ENCODE measurements around the gene OXER1. TPM values are rescaled to one million over a fixed set of nuclear protein-coding genes. Genes with fewer than 3 reads are reported as not detected.

Gene OXER1
- total and polyA plus RNA-seq, 2 of the 13 experiments (the other 11 are each of a cell fraction or from before 2014, with no cell fraction given): 8.0 to 9.0 TPM

DNA sequence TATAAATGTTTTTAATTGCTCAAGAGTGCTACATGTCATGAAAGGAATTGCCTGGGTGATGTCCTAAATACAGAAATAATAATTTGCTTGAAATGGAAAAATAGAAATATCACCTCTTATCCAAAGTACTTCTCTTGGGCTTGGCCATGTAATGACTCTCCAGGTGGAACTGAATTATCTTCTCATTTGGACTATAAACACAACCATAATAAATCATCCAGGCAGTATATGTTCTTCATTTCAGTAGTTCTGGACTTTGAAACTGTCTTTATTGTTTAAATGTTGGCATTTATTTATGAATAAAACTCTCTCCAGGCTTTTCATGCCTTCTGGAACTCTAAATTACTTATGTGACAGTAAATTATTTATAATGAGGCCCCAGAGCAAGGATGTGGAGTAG, 40.5 kb downstream of the OXER1 start:
- Histone ChIP-seq H3K27ac (ENCODE audit: extremely low read length, insufficient read depth, low read length) (no peak overlapping the region), H3K27me3 (ENCODE audit: control insufficient read depth in 1 of 2, insufficient read depth in 2 of 2, low read length in 2 of 2) (no peaks in the 10 kb centered on the region), H3K9ac (ENCODE audit: insufficient read depth, low read depth, low read length) (no peak overlapping the region), H3K79me2 (ENCODE audit: insufficient read depth, low read length) (no peaks in the 10 kb centered on the region), H3K4me1 (ENCODE audit: insufficient read depth, low read length) (no peaks in the 10 kb centered on the region), H3K36me3 (replicated peaks in 1 of 2; ENCODE audit: control insufficient read depth in 1 of 2, insufficient read depth in 2 of 2, low read length in 2 of 2) (no peaks in the 10 kb centered on the region; a peak in 1 of 5 replicates), H4K20me1 (ENCODE audit: insufficient read depth, low read length) (no peaks in the 10 kb centered on the region), H3K9me3 (ENCODE audit: low read length) (no peaks in the 10 kb centered on the region), H2AFZ (ENCODE audit: low read length) (no peak overlapping the region), H3K4me2 (ENCODE audit: low read depth, low read length) (no peak overlapping the region), H3K4me3 (replicated peaks in 1 of 3; ENCODE audit: insufficient read depth in 1 of 3, low read depth in 2 of 3, low read length in 3 of 3) (no peak overlapping the region)
- FAIRE-seq (no peak), ATAC-seq (no peak), DNase-seq (ENCODE audit: low spot score) (no peak)
- ChIA-PET CTCF (ENCODE audit: low intra/inter-chr PET ratio, low total read pairs) (no interaction called here), POLR2A (no interaction called here)
- intact Hi-C loops (cut with micrococcal nuclease; ENCODE audit: unreplicated experiment): no loop called here
- no TSS peak for BruUV-seq (replicated peaks)
- no peak for TF ChIP-seq ZSCAN31 (CRISPR knock-in tag; IDR thresholded peaks at IDR 0.05; ENCODE audit: low read depth)
- TF ChIP-seq MYNN (CRISPR knock-in tag; IDR thresholded peaks at IDR 0.05; ENCODE audit: low read depth): no peak
- TF ChIP-seq RNF219 (CRISPR knock-in tag; IDR thresholded peaks at IDR 0.05): no peak
- TF ChIP-seq POLR2G (IDR thresholded peaks at IDR 0.05; ENCODE audit: low read depth, low read length): no peak
- TF ChIP-seq RARG (CRISPR knock-in tag; IDR thresholded peaks at IDR 0.05; ENCODE audit: low read depth): no peak
- no peak for TF ChIP-seq ZNF605 (CRISPR knock-in tag; IDR thresholded peaks at IDR 0.05)
- TF ChIP-seq ATF7 (IDR thresholded peaks at IDR 0.05): no peak
- TF ChIP-seq ATF7 (CRISPR knock-in tag; IDR thresholded peaks at IDR 0.05): no peak
- TF ChIP-seq PBX2 (CRISPR knock-in tag; IDR thresholded peaks at IDR 0.05): no peak
- TF ChIP-seq ZNF33B (CRISPR knock-in tag; IDR thresholded peaks at IDR 0.05): no peak
- TF ChIP-seq RNF2 (conservative IDR thresholded peaks at IDR 0.05; ENCODE audit: low read depth): no peak
- TF ChIP-seq ZNF333 (CRISPR knock-in tag; IDR thresholded peaks at IDR 0.05; ENCODE audit: borderline replicate concordance): no peak
- no peak for TF ChIP-seq KDM2A (CRISPR knock-in tag; IDR thresholded peaks at IDR 0.05; ENCODE audit: borderline replicate concordance, low read depth)
- in situ Hi-C loops (cut with HindIII; ENCODE audit: extremely low pct_ligation_motif_present, low pct_unique_long_range_greater_than_20kb): no loop called here
